ENCODE measurements around the gene ZDHHC18.

GRCh38 chr1:26856181-26856580 is 29.7 kb downstream of the ZDHHC18 start:
- TF ChIP-seq EZH2 (IDR thresholded peaks at IDR 0.05) (no peak), CTCF (IDR thresholded peaks at IDR 0.05) (no peak)
